ENCODE data around the gene PDYN. TPM values are rescaled to one million over a fixed set of nuclear protein-coding genes. Genes with fewer than 3 reads are reported as not detected.

PDYN gene
- total and polyA plus RNA-seq, 2 donors (not counting 1 experiment from before 2014, with no cell fraction given): not detected

DNA sequence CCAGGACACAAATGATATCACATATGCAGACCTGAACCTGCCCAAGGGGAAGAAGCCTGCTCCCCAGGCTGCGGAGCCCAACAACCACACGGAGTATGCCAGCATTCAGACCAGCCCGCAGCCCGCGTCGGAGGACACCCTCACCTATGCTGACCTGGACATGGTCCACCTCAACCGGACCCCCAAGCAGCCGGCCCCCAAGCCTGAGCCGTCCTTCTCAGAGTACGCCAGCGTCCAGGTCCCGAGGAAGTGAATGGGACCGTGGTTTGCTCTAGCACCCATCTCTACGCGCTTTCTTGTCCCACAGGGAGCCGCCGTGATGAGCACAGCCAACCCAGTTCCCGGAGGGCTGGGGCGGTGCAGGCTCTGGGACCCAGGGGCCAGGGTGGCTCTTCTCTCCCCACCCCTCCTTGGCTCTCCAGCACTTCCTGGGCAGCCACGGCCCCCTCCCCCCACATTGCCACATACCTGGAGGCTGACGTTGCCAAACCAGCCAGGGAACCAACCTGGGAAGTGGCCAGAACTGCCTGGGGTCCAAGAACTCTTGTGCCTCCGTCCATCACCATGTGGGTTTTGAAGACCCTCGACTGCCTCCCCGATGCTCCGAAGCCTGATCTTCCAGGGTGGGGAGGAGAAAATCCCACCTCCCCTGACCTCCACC lies 56.4 kb downstream of the PDYN start:
- Histone ChIP-seq H2AFZ (ENCODE audit: low read length) (no peak overlapping the region), H3K36me3 (ENCODE audit: control insufficient read depth, insufficient read depth, low read length) (peaks cover 3% of the 10 kb centered on the region), H3K27ac (ENCODE audit: insufficient read depth, low read length) (no peak overlapping the region), H3K9me3 (ENCODE audit: control insufficient read depth, insufficient read depth, low read depth, low read length) (no peaks in the 10 kb centered on the region), H3K9ac (ENCODE audit: insufficient read depth, low read length) (no peak overlapping the region), H4K20me1 (ENCODE audit: control insufficient read depth, extremely low read depth, insufficient read depth, low read length) (no peaks in the 10 kb centered on the region), H3K79me2 (ENCODE audit: control insufficient read depth, insufficient read depth, low read length) (no peaks in the 10 kb centered on the region), H3K4me3 (replicated peaks in 1 of 4; ENCODE audit: control extremely low read depth in 1 of 4, insufficient read depth in 1 of 4, low read depth in 3 of 4, low read length in 4 of 4) (no peak overlapping the region), H3K4me1 (ENCODE audit: control insufficient read depth, extremely low read depth, insufficient read depth, low read length) (peaks cover 11% of the 10 kb centered on the region), H3K27me3 (ENCODE audit: control insufficient read depth, insufficient read depth, low read length) (no peaks in the 10 kb centered on the region), H3K4me2 (ENCODE audit: extremely low read depth, insufficient read depth, low read length) (no peak overlapping the region)
- no peak for TF ChIP-seq EZH2 (IDR thresholded peaks at IDR 0.05; ENCODE audit: low read length, missing control alignments)
- TF ChIP-seq, protein P1, sequence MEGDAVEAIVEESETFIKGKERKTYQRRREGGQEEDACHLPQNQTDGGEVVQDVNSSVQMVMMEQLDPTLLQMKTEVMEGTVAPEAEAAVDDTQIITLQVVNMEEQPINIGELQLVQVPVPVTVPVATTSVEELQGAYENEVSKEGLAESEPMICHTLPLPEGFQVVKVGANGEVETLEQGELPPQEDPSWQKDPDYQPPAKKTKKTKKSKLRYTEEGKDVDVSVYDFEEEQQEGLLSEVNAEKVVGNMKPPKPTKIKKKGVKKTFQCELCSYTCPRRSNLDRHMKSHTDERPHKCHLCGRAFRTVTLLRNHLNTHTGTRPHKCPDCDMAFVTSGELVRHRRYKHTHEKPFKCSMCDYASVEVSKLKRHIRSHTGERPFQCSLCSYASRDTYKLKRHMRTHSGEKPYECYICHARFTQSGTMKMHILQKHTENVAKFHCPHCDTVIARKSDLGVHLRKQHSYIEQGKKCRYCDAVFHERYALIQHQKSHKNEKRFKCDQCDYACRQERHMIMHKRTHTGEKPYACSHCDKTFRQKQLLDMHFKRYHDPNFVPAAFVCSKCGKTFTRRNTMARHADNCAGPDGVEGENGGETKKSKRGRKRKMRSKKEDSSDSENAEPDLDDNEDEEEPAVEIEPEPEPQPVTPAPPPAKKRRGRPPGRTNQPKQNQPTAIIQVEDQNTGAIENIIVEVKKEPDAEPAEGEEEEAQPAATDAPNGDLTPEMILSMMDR (conservative IDR thresholded peaks at IDR 0.05 in 1 of 2, IDR thresholded peaks at IDR 0.05 in 1 of 2; ENCODE audit: low read depth in 1 of 2, low read length in 2 of 2): no peak
- no peak for DNase-seq (ENCODE audit: low read depth in 2 of 2)

DNA sequence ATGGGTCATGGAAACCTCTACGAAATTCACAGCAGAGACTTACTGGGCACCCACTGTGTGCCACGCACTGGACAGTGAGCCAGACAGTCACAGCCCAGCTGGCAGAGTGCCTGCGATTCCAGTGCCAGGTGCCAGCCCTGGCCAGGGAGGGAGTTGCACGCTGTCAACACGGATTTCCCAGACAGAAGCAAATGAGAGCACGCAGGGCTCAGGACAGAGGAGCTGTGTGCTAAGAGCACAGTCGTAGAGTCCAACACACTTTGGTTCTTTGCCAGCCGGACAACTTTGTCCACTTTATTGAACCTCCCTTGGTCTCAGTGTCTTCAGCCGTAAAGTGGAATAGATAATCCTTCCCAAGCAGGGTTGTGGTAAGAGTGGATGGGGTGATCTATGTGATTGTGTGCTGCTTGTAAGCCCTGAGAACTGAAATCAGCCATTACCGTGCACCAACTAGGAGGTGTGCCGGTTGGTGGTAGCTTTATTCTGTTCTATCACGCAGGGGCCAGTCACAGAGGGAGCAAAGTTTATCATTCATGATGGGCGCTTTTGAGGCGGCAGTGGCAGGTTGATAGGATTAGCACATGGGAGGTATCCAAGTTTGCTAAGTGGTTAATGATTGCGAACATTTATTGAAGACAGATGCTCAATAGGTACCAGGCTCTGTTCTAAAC lies 58.0 kb downstream of the PDYN start:
- Histone ChIP-seq H3K9me3 (ENCODE audit: control insufficient read depth, insufficient read depth, low read depth, low read length) (no peaks in the 10 kb centered on the region), H3K27me3 (ENCODE audit: control insufficient read depth, insufficient read depth, low read length) (no peaks in the 10 kb centered on the region), H3K4me3 (replicated peaks in 1 of 4; ENCODE audit: control extremely low read depth in 1 of 4, insufficient read depth in 1 of 4, low read depth in 3 of 4, low read length in 4 of 4) (no peak overlapping the region), H3K27ac (ENCODE audit: insufficient read depth, low read length) (no peak overlapping the region), H3K9ac (ENCODE audit: insufficient read depth, low read length) (no peak overlapping the region), H2AFZ (ENCODE audit: low read length) (no peak overlapping the region), H4K20me1 (ENCODE audit: control insufficient read depth, extremely low read depth, insufficient read depth, low read length) (no peaks in the 10 kb centered on the region), H3K4me1 (ENCODE audit: control insufficient read depth, extremely low read depth, insufficient read depth, low read length) (peaks cover 11% of the 10 kb centered on the region), H3K36me3 (ENCODE audit: control insufficient read depth, insufficient read depth, low read length) (peaks cover 3% of the 10 kb centered on the region), H3K79me2 (ENCODE audit: control insufficient read depth, insufficient read depth, low read length) (no peaks in the 10 kb centered on the region), H3K4me2 (ENCODE audit: extremely low read depth, insufficient read depth, low read length) (no peak overlapping the region)
- no peak for DNase-seq (ENCODE audit: low read depth in 2 of 2)
- no peak for TF ChIP-seq EZH2 (IDR thresholded peaks at IDR 0.05; ENCODE audit: low read length, missing control alignments)
- TF ChIP-seq, protein P1 (conservative IDR thresholded peaks at IDR 0.05 in 1 of 2, IDR thresholded peaks at IDR 0.05 in 1 of 2; ENCODE audit: low read depth in 1 of 2, low read length in 2 of 2): no peak

DNA sequence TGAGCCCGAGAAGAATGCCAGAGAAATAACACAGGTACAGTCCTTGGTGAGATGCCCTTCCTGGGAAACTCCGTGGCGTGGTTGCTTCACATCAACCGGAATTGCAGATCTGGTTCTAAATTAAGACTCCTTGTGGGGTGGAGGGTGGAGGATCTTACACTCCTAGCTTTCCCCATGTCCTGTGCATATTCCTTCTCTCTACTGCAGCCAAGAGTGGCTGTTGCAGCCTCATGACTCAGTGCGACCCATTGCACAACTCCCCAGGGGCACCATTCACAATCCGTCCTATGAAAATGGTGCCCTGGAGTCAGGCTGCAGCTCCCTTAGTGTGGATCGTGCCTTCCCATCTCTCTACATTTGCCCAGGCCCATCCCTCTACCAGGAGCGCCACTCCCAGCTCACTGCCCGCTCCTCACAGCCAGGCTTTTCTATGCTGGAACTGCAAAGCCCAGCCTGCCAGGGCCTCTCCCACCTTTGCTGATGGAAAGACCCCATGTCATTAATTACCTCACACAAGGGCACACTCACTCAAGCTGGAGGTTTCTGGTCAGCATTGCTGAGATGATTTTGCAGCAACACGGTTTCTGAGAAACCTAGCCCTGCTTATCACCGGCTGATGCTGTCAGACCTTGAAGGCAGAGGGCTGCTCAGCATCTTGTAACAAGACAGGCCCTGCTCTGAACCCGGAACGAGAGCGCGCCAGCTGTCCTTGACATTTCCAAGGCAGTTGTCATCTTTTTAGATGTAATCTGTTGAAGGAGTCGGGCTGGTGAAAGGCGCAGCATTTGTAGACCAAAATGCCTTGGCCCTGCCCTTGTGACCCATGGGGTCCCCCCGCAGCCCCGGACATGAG lies 58.9 kb downstream of the PDYN start:
- peak overlapping the region; percentile 33 for H3K4me2 ChIP-seq (ENCODE audit: extremely low read depth, insufficient read depth, low read length)

More for the DNA sequence above, 58.9 kb downstream of the PDYN start:
- TF ChIP-seq, protein P1 (conservative IDR thresholded peaks at IDR 0.05 in 1 of 2, IDR thresholded peaks at IDR 0.05 in 1 of 2; ENCODE audit: low read depth in 1 of 2, low read length in 2 of 2): no peak
- TF ChIP-seq EZH2 (IDR thresholded peaks at IDR 0.05; ENCODE audit: low read length, missing control alignments): no peak
- Histone ChIP-seq H3K9me3 (ENCODE audit: control insufficient read depth, insufficient read depth, low read depth, low read length) (no peaks in the 10 kb centered on the region), H3K9ac (ENCODE audit: insufficient read depth, low read length) (no peak overlapping the region), H3K27me3 (ENCODE audit: control insufficient read depth, insufficient read depth, low read length) (no peaks in the 10 kb centered on the region), H3K79me2 (ENCODE audit: control insufficient read depth, insufficient read depth, low read length) (no peaks in the 10 kb centered on the region), H3K36me3 (ENCODE audit: control insufficient read depth, insufficient read depth, low read length) (peaks cover 3% of the 10 kb centered on the region), H3K4me3 (replicated peaks in 1 of 4; ENCODE audit: control extremely low read depth in 1 of 4, insufficient read depth in 1 of 4, low read depth in 3 of 4, low read length in 4 of 4) (no peak overlapping the region), H2AFZ (ENCODE audit: low read length) (no peak overlapping the region), H3K27ac (ENCODE audit: insufficient read depth, low read length) (peak overlapping the region; percentile 69), H4K20me1 (ENCODE audit: control insufficient read depth, extremely low read depth, insufficient read depth, low read length) (no peaks in the 10 kb centered on the region), H3K4me1 (ENCODE audit: control insufficient read depth, extremely low read depth, insufficient read depth, low read length) (peaks cover 11% of the 10 kb centered on the region)
- DNase-seq (ENCODE audit: low read depth in 2 of 2): peak; percentile 70 to 93
